ENCODE measurements around the gene FBXL16. TPM values are rescaled to one million over a fixed set of nuclear protein-coding genes. Genes with fewer than 3 reads are reported as not detected.

FBXL16 gene
- total and polyA plus RNA-seq, 5 experiments from 2014 or later: 3.0 to 29.3 (median 22.0) TPM

- Mint-ChIP-seq H3K27ac (no peak overlapping the region), H3K9me3 (no peaks in the 10 kb centered on the region), H3K4me1 (peaks cover 0 to 29% (median 8%) of the 10 kb centered on the region in 4 donors), H3K27me3 (peaks cover 9 to 41% (median 21%) of the 10 kb centered on the region in 5 donors), H3K4me3 (no peak overlapping the region), H3K36me3 (peaks cover 0 to 4% (median 0%) of the 10 kb centered on the region in 3 donors)
- ATAC-seq (no peak), DNase-seq (no peak)
- POLR2A ChIA-PET: interaction anchor here (0.6 to 2.0 kb wide), 4 partner anchors 8 to 25 kb away, joined by 3 to 19 read pairs (median 3); no protein-coding TSS in a partner anchor
Measured at GRCh38 chr16:703406-703805, 2.2 kb downstream of the FBXL16 start.

GRCh38 chr16:702341-702740 is 3.3 kb downstream of the FBXL16 start:
- Mint-ChIP-seq H3K4me3 (no peak overlapping the region), H3K9me3 (no peaks in the 10 kb centered on the region)
- ATAC-seq: no peak

GRCh38 chr16:700684-701584 is 4.7 kb downstream of the FBXL16 start:
- POLR2A ChIA-PET: interaction anchor here (1.2 to 1.5 kb wide), 2 partner anchors 15 to 20 kb away, joined by 4 to 5 read pairs; partner anchors contain the start of gene ANTKMT
- Mint-ChIP-seq H3K36me3 (no peaks in the 10 kb centered on the region), H3K9me3 (no peaks in the 10 kb centered on the region), H3K27ac (no peak overlapping the region), H3K4me3 (peak overlapping the region in 2 of 10 donors; percentile 14 to 19), H3K4me1 (peaks cover 2 to 29% (median 6%) of the 10 kb centered on the region in 4 donors), H3K27me3 (peaks cover 4 to 21% (median 7%) of the 10 kb centered on the region in 5 donors)
- DNase-seq: peak in 8 of 10 donors; percentile 33 to 79 (median 62)
- peak; percentile 70 to 85 for ATAC-seq

More at GRCh38 chr16:702341-702740, 3.3 kb downstream of the FBXL16 start:
- Mint-ChIP-seq H3K27me3 (peaks cover 4 to 33% (median 13%) of the 10 kb centered on the region in 5 donors), H3K4me1 (peaks cover 0 to 30% (median 6%) of the 10 kb centered on the region in 4 donors), H3K27ac (no peak overlapping the region), H3K36me3 (peaks cover 0 to 2% (median 0%) of the 10 kb centered on the region in 3 donors)
- POLR2A ChIA-PET: interaction anchor here (1.3 to 1.6 kb wide), 3 partner anchors 12 to 19 kb away, joined by 3 to 5 read pairs (median 3); partner anchors contain the start of genes ANTKMT and WDR24
- no peak for DNase-seq

- Mint-ChIP-seq H3K27ac (no peak overlapping the region), H3K27me3 (peaks cover 4 to 13% (median 7%) of the 10 kb centered on the region in 5 donors), H3K4me3 (peak overlapping the region in 8 of 10 donors; percentile 6 to 69 (median 38)), H3K9me3 (no peaks in the 10 kb centered on the region), H3K36me3 (no peaks in the 10 kb centered on the region), H3K4me1 (peaks cover 7 to 38% (median 11%) of the 10 kb centered on the region in 4 donors)
- POLR2A ChIA-PET: interaction anchor here (0.7 to 1.7 kb wide), 6 partner anchors 9 to 89 kb away, joined by 3 to 5 read pairs (median 4); partner anchors contain the start of genes CCDC78, CHTF18, HAGHL and RPUSD1
- DNase-seq (no peak), ATAC-seq (no peak)
Measured at GRCh38 chr16:698911-699671, 6.5 kb downstream of the FBXL16 start.

GRCh38 chr16:695355-696089 is 10.1 kb downstream of the FBXL16 start:
- Mint-ChIP-seq H3K36me3 (no peaks in the 10 kb centered on the region), H3K4me3 (peak overlapping the region; percentile 77 to 86 (median 82)), H3K27ac (peak overlapping the region in 7 of 10 donors; percentile 42 to 85 (median 77)), H3K9me3 (no peaks in the 10 kb centered on the region), H3K27me3 (peaks cover 0 to 2% (median 0%) of the 10 kb centered on the region in 5 donors), H3K4me1 (peaks cover 9 to 46% (median 22%) of the 10 kb centered on the region in 4 donors)
- DNase-seq (peak; percentile 43 to 83 (median 63)), ATAC-seq (peak; percentile 67 to 71)
- POLR2A ChIA-PET: interaction anchor here (0.5 to 5.2 kb wide), 27 partner anchors 8 to 1460 kb away, joined by 3 to 56 read pairs (median 5); partner anchors contain the start of genes ANTKMT, CCDC78, CHTF18 and CIAO3

GRCh38 chr16:694863-695354 is 10.7 kb downstream of the FBXL16 start:
- ATAC-seq: peak; percentile 3 to 7

GRCh38 chr16:694187-694862 is 11.3 kb downstream of the FBXL16 start:
- H3K27me3 Mint-ChIP-seq: peaks cover 0 to 2% (median 0%) of the 10 kb centered on the region in 5 donors
- peak overlapping the region; percentile 72 to 87 (median 80) for H3K4me3 Mint-ChIP-seq
- no peaks in the 10 kb centered on the region for H3K36me3 Mint-ChIP-seq
- H3K9me3 Mint-ChIP-seq: no peaks in the 10 kb centered on the region
- POLR2A ChIA-PET: interaction anchor here (1.1 to 5.2 kb wide), 12 partner anchors 9 to 94 kb away, joined by 3 to 56 read pairs (median 14); partner anchors contain the start of genes ANTKMT, CCDC78, CHTF18 and HAGHL
- DNase-seq (no peak), ATAC-seq (peak; percentile 22 to 25)
- peaks cover 9 to 49% (median 28%) of the 10 kb centered on the region in 4 donors for H3K4me1 Mint-ChIP-seq
- peak overlapping the region in 3 of 10 donors; percentile 29 to 78 (median 49) for H3K27ac Mint-ChIP-seq

More at GRCh38 chr16:694863-695354, 10.7 kb downstream of the FBXL16 start:
- H3K9me3 Mint-ChIP-seq: no peaks in the 10 kb centered on the region
- H3K4me3 Mint-ChIP-seq: peak overlapping the region in 8 of 10 donors; percentile 26 to 82 (median 43)
- DNase-seq: no peak
- peak overlapping the region in 1 of 10 donors; percentile 13 for H3K27ac Mint-ChIP-seq
- POLR2A ChIA-PET: interaction anchor here (0.5 to 5.2 kb wide), 22 partner anchors 9 to 1460 kb away, joined by 3 to 56 read pairs (median 6); partner anchors contain the start of genes ANTKMT, CCDC78, CHTF18 and CIAO3
- no peaks in the 10 kb centered on the region for H3K36me3 Mint-ChIP-seq
- H3K27me3 Mint-ChIP-seq: peaks cover 0 to 2% (median 0%) of the 10 kb centered on the region in 5 donors
- peaks cover 9 to 48% (median 27%) of the 10 kb centered on the region in 4 donors for H3K4me1 Mint-ChIP-seq

GRCh38 chr16:693766-694165 is 11.8 kb downstream of the FBXL16 start:
- POLR2A ChIA-PET: interaction anchor here (0.9 to 5.2 kb wide), 8 partner anchors 9 to 57 kb away, joined by 3 to 56 read pairs (median 28); partner anchors contain the start of genes ANTKMT, CCDC78, HAGHL and JMJD8
- ATAC-seq: peak in 1 of 2 donors; percentile 43
- H3K36me3 Mint-ChIP-seq: no peaks in the 10 kb centered on the region
- H3K4me1 Mint-ChIP-seq: peaks cover 9 to 49% (median 31%) of the 10 kb centered on the region in 4 donors
- peak in 6 of 10 donors; percentile 56 to 69 (median 58) for DNase-seq
- no peaks in the 10 kb centered on the region for H3K9me3 Mint-ChIP-seq
- peak overlapping the region in 9 of 10 donors; percentile 4 to 82 (median 34) for H3K4me3 Mint-ChIP-seq
- peak overlapping the region in 2 of 10 donors; percentile 13 to 28 for H3K27ac Mint-ChIP-seq
- peaks cover 0 to 2% (median 0%) of the 10 kb centered on the region in 5 donors for H3K27me3 Mint-ChIP-seq

- peaks cover 9 to 53% (median 32%) of the 10 kb centered on the region in 4 donors for H3K4me1 Mint-ChIP-seq
- peak in 1 of 2 donors; percentile 1 for ATAC-seq
- no peaks in the 10 kb centered on the region for H3K9me3 Mint-ChIP-seq
- H3K27ac Mint-ChIP-seq: peak overlapping the region in 3 of 10 donors; percentile 20 to 40 (median 28)
- no peaks in the 10 kb centered on the region for H3K36me3 Mint-ChIP-seq
- H3K4me3 Mint-ChIP-seq: peak overlapping the region in 9 of 10 donors; percentile 4 to 82 (median 44)
- DNase-seq: no peak
- POLR2A ChIA-PET: interaction anchor here (0.9 to 5.2 kb wide), 5 partner anchors 9 to 57 kb away, joined by 3 to 56 read pairs (median 49); partner anchors contain the start of genes ANTKMT, CCDC78, HAGHL and JMJD8
- H3K27me3 Mint-ChIP-seq: peaks cover 0 to 2% (median 0%) of the 10 kb centered on the region in 5 donors
Measured at GRCh38 chr16:693364-693763, 12.2 kb downstream of the FBXL16 start.
